HG03558 (cell line): ENCODE measurements around the gene ATF3.

ENCODE experiments used
- ATAC-seq: cut with Tn5 transposase; IDR thresholded peaks from one replicate; pipeline ENCODE4 v1.9.1; 2021; ENCODE audit warnings: moderate number of reproducible peaks; ENCODE audit not compliant: unreplicated experiment; ENCODE audit errors: extremely low read depth

The ATF3 gene

GRCh38 chr1:212607913-212608391 is 609 bp upstream of the ATF3 start:
- ATAC-seq, result no peak

GRCh38 chr1:212608959-212609700 is 569 bp downstream of the ATF3 start:
- ATAC-seq, result no peak

DNA sequence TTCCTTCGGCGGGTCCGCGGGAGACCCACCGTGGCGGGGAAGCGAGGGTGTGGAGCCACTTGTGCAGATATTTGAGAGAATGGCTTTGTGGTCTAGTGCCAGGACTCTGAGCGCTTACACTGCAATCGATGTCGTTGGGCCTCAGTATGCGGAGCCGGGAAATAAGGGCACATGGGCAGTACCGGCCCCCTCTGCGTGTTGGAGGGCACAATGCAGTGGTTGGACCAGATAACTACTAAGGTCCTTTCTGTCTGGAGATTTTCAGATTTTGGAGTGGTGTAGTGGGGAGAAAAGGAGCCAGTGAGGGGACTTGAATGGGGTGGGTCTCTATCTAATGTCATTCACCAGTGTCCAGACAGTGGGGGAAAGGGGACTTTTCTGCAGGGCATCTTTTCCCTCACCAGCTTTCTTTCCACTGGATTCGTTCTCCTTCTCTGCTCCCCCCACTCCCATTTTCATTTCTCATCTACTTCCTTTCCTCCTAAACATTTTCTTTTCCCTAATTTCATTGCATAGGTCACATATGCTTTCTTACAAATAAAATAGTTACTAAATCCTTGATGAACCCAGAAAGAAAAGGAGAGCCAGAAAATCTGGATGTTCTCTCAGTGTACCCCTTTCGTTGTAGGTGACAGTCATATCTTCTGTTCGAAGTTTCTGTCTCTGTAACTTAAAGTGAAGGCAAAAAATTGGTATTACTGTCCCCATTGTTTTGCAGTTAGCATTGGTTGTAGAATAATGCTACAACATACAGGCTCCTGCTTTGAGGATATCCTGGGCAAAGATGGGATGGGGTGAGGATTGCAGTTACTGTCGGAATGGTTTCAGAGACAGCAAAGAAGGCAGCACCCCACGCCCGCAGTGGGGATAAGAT is 1.4 kb downstream of the ATF3 start:
- no peak for ATAC-seq

- no peak for ATAC-seq
These were observed 2.0 kb downstream of the ATF3 start for GRCh38 chr1:212610575-212610967.

DNA sequence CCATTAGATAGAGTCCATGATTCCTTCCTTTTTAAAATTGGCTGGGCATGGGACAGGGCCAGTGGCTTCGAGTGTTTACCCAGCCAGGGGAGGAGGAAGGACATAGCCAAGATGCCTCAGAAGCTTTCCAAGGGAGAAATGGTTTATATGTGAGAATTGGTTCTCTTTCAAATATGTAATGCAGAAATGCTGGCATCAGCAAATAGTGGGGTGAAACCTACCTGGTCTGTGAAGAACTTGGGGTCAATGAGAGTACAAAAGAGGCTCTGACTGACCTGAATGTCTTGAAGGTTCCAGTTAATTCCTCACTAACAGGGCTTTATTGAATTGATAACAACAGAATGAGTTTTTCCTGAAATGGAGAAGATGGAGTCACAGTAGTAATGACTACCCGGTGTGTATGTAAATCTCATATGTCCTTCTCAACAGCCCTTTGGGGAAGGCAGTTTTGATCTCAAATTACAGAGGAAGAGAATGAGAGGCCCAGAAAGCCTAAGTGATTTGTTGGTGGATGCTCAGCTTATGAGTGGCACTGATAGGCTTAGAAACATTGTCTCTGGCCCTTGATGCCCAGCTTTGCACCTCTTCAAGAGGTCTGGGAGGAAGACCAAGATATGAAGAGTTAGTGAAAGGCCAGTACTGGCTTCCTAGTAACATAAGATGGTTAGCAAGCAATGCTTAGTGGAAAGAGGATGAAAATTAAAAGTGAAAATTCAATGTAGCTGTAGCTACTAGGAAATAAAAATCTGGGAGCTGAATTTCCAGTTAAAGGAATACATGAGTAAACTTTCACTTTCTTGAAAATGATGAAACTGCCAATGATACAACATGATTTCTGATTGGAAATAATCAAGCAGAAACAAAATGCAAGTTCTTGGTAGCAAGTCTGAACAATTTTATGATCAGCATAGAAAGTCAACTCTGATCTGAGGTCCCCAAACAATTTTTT is 2.7 kb downstream of the ATF3 start:
- ATAC-seq, result no peak

GRCh38 chr1:212612041-212612961 is 3.7 kb downstream of the ATF3 start:
- ATAC-seq, result no peak

DNA sequence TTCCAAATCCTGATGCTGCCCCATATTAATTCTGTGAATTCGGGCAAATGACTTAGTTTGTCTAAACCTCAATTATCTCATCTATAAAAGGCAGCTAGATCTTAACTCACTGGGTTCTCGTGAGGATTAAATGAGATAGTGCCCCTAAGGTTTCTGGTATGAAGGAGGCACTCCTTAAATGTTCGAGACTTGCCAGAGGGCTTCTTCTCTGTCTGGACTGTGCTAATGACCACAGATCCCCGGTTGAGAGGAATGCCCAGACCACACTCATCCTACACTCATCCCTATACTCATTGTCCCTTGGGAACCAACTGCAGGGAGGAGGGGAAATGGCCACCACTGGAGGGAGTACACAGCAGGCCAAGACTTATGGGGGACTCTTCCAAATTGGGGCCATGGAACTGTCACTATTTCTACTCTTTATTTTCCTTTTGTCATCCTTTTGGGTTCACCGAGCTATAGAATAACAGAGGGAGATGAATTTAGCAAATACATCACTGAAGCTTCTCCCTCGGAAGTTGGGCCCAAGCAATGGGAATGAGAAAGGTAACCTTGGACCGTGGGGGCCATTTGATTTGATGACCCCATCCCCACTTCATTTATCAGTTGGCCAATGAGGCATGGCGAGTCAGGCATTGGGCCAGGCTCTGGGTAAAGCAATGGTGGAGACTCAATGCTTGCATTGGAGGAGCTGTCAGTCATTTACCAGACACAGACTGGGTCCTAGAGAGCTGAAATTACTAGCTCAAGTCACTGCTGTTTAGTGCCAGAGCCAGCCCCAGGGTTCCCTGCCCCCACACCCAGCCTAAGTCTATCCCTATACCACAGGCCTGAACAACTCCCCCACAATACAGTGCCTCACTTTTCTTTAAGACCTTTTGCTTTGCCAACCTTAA is 5.1 kb downstream of the ATF3 start:
- no peak for ATAC-seq

DNA sequence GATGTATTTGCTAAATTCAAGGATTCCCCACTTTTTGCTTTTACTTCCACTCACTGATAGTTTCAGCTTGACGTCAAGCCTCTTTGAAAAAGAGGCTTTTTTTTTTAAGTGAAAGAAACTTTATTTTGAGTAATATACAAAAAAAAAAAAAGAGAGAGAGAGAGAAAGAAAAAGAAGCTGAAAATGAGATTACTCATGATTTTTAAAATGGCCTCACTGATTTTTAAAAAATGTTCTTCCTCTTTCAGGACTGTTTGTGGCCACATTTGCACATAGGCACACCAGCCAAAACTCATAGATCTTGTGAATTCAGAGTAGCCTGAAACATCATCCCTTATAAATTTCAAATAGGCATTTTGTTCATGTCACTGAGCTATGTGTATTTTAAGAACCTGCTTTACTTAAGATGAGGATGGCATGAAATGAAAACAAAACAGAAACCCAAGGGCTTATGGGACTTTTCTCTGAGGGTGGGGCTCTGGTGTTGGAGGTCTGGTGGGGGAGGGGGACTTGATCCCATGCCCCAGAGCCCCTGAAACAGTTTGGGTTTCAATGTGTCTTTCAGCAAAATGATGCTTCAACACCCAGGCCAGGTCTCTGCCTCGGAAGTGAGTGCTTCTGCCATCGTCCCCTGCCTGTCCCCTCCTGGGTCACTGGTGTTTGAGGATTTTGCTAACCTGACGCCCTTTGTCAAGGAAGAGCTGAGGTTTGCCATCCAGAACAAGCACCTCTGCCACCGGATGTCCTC is 6.1 kb downstream of the ATF3 start:
- no peak for ATAC-seq

GRCh38 chr1:212615201-212615470 is 6.6 kb downstream of the ATF3 start:
- no peak for ATAC-seq

DNA sequence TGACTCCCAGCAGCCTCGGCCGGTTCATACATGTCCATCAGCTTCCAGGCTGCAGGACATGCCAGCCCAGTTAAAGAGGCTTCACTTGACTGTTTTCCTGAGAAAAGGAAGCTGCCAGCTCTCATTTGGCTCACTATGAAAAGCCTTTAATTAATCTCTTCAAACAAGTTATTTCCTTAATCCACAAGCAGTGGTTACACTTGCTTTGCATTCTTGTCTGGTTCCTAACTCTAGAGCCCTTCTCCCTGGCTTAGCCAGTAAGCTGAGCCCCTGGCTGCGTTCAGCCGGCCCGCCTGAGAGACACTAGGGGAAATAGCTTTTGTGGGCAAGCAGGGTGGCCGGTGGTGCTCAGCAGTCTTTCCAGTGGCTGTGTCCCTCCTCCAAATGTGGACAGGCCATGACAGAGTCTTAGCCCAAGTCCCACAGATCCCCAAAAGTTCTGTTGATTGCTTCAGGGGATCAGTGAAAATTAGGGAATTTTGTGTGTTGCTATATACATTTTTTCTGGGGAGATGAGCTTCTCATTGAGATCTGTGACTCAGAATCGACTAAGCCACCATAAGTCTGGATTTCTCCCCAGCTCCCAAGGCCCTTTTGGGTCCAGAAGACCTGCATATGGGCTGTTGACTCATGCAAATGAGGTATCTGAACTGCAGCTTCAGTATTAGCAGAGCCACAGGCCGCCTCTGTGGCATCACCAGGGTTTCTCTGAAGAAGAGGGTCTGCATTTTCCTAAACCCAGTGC is 10.1 kb downstream of the ATF3 start:
- no peak for ATAC-seq

- no peak for ATAC-seq
These were observed 11.7 kb downstream of the ATF3 start for GRCh38 chr1:212620293-212620692.

DNA sequence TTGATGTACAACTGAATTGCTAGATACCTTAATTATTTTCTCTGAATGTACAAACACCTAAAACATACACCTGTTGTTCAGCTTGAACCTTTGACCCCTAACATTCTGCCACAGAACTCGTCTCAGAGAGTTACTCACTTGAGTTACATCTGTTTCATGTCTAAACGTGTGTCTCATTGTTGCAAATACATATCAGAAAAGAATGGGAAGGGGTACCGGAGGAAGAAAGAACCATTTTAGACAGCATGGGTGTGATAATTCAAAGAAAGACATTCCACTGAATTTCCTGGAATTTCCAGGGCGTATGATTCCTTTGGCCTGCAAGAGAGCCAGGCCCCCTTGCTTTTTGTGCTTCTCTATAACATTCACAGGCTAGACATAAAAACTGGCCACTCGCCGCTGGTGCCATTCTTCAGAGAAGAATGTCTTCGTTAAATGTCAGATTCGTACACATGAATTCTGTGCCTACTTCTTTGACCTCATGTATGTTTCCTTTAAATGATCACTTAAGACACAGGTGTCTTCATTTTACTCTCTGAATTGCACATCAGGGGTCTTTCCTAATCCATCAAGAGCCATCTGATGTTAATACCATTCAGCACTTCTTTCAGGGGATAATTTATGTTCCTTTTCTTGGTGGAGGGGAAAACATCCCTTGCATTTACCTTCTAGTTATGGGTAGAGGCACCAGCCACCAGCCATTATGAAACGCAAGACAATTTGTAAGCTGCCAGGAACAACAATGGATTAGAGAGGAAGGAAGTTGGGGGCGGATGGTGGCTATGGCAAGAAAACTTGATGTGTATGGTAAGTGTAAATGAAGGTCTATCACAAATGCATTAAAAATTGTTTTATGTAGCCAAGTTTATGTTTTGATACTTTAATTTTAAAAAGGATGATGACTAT is 12.7 kb downstream of the ATF3 start:
- ATAC-seq, result no peak

DNA sequence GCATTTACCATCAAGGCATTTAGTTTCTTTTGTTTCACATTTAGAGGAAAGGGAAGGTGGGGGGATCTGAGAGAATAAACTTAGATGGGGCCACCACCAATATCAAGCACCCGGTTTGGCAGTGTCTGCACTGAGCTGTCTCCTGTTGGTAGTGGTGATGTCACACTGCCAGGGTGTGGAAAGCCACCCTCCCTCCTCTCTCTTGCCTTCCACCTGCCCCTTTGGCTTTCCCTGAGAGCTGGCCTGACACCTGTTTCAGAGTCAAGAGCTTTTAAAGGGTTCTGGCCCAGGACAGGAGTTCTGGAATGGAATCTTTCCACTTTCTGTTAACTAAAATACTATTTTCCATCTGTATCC is 13.4 kb downstream of the ATF3 start:
- ATAC-seq, result no peak

- ATAC-seq, result no peak
These were observed 13.9 kb downstream of the ATF3 start for GRCh38 chr1:212622467-212622866.

GRCh38 chr1:212622906-212623305 is 14.3 kb downstream of the ATF3 start:
- no peak for ATAC-seq

DNA sequence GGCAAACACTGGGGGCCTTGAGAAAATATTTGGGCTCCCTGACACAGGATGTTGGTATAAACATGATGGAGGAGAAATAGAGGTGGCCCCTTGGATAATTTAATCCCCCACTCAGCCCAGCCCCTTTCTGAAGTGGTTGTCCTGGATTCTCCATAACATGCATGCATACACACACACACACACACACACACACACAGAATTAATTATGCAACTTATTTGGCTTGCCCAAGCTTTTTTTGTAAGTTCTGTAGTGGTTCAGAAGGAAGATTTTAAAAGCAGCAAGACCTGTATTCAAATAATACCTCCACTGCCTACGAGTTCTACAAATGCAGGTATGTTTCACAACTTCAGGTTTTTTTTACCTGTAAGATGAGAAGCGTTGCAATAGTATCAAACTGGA is 15.0 kb downstream of the ATF3 start:
- ATAC-seq, result no peak
